Measurements from ENCODE around the gene BEST3.

- no peak for TF ChIP-seq CTCF (IDR thresholded peaks at IDR 0.05)
- TF ChIP-seq EP300 (IDR thresholded peaks at IDR 0.05), result no peak
These were observed 45.4 kb downstream of the BEST3 start for GRCh38 chr12:69653703-69654102.
